ENCODE data around the gene APEH. TPM values are rescaled to one million over a fixed set of nuclear protein-coding genes. Genes with fewer than 3 reads are reported as not detected.

Gene APEH
- total and polyA plus RNA-seq, 9 of the 15 experiments (the other 6 are each of a cell fraction or from before 2014, with no cell fraction given): 70.9 to 177 (median 117) TPM

GRCh38 chr3:49627634-49628033 lies 46.5 kb upstream of the APEH start:
- Histone ChIP-seq H3K9me1 (ENCODE audit: control insufficient read depth, insufficient read depth, low read length) (no peaks in the 10 kb centered on the region), H3K9me3 (replicated peaks; ENCODE audit: control insufficient read depth, insufficient read depth, low read depth, low read length) (no peaks in the 10 kb centered on the region), H3K9ac (ENCODE audit: insufficient read depth in 1 of 2, low read depth in 2 of 2, low read length in 2 of 2) (no peak overlapping the region), H3K27ac (ENCODE audit: extremely low read depth, low read depth, low read length) (no peak overlapping the region), H3K4me1 (replicated peaks in 1 of 2; ENCODE audit: control insufficient read depth in 2 of 2, insufficient read depth in 2 of 2, low read length in 2 of 2) (no peaks in the 10 kb centered on the region), H4K20me1 (replicated peaks; ENCODE audit: control insufficient read depth, insufficient read depth, low read length) (no peaks in the 10 kb centered on the region), H3K4me2 (ENCODE audit: insufficient read depth, low read length) (no peak overlapping the region), H3K36me3 (ENCODE audit: control insufficient read depth, insufficient read depth, low read length) (no peaks in the 10 kb centered on the region), H3K79me2 (ENCODE audit: control insufficient read depth, insufficient read depth, low read length) (no peaks in the 10 kb centered on the region), H3K27me3 (ENCODE audit: control insufficient read depth in 2 of 2, insufficient read depth in 2 of 2, low read length in 2 of 2) (no peaks in the 10 kb centered on the region), H3K4me3 (no peak overlapping the region), H2AFZ (ENCODE audit: low read depth, low read length) (no peak overlapping the region)
- intact Hi-C loops (cut with micrococcal nuclease) (no loop called here), in situ Hi-C loops (cut with MboI) (no loop called here)
- ChIA-PET CTCF (ENCODE audit: low intra/inter-chr PET ratio) (no interaction called here), POLR2A (interaction anchor here (0.7 kb wide), 1 partner anchor 11 kb away, joined by 4 read pairs; no protein-coding TSS in a partner anchor)
- WGBS (ENCODE audit: insufficient coverage, low coverage, missing lambda C conversion rate): 70% methylated on average over 5 of the region's 5 CpGs
- BruUV-seq (replicated peaks): no TSS peak
- no peak for TF ChIP-seq ARID3B (CRISPR knock-in tag; IDR thresholded peaks at IDR 0.05; ENCODE audit: borderline replicate concordance)
- TF ChIP-seq RHOXF2B (CRISPR knock-in tag; conservative IDR thresholded peaks at IDR 0.05): no peak
- no peak for TF ChIP-seq ERF (CRISPR knock-in tag; IDR thresholded peaks at IDR 0.05)
- TF ChIP-seq ZNF3 (CRISPR knock-in tag; IDR thresholded peaks at IDR 0.05): no peak
- TF ChIP-seq THAP7 (CRISPR knock-in tag; IDR thresholded peaks at IDR 0.05): no peak
- TF ChIP-seq CSDE1 (IDR thresholded peaks at IDR 0.05): no peak
- TF ChIP-seq ZNF668 (CRISPR knock-in tag; IDR thresholded peaks at IDR 0.05): no peak
- no peak for FAIRE-seq
- no peak for DNase-seq (ENCODE audit: extremely low read depth in 1 of 4, low spot score in 3 of 4)
- ATAC-seq: no peak
